Renal pelvis (tissue), 3 donors: ENCODE results near the gene WASF1. TPM values are rescaled to one million over a fixed set of nuclear protein-coding genes. Genes with fewer than 3 reads are reported as not detected.

ENCODE experiments used
- polyA plus RNA-seq, 3 donors: library from polyadenylated mRNA; unstranded; fragments of 120-200 nt; gene quantifications; one replicate each; pipeline ENCODE4 v1.2.1, GENCODE V29; 2013; ENCODE audit not compliant: insufficient read length in 3 of 3

WASF1 gene
- polyA plus RNA-seq, 3 donors = 44.0 to 50.9 (median 49.0) TPM

Other genes starting within 250 kb of the WASF1 start
- not detected for gene GPR6, start 201.4 kb downstream of the WASF1 start, polyA plus RNA-seq
- gene CDC40, start 757 bp upstream of the WASF1 start, polyA plus RNA-seq = 10 to 100 TPM; 25.1 to 37.4 (median 30.4) TPM
- 10 to 100 TPM; 11.9 to 13.6 (median 13.4) TPM for gene METTL24, start 178.7 kb upstream of the WASF1 start, polyA plus RNA-seq
- 1 to 10 TPM in 1 of 3 donors, under 1 TPM in 2; 0.37 to 1.7 (median 0.61) TPM for gene DDO, start 235.9 kb upstream of the WASF1 start, polyA plus RNA-seq